Hematopoietic multipotent progenitor cell treated with erythropoietin and hydrocortisone succinate and interleukin-3 and kit ligand, for 6 days (in vitro differentiated cells): Measurements from ENCODE around the gene GPR25.

Source experiments
- DNase-seq: peaks from one replicate; pipeline ENCODE4 v3.0.0-alpha.2; 2015

The GPR25 gene

GRCh38 chr1:200873671-200874397 lies 1.1 kb downstream of the GPR25 start:
- DNase-seq: no peak

- no peak for DNase-seq
These were observed 1.9 kb downstream of the GPR25 start for GRCh38 chr1:200874694-200875093.

- no peak for DNase-seq
These were observed 2.6 kb downstream of the GPR25 start for GRCh38 chr1:200875416-200875815.

GRCh38 chr1:200877010-200877409 lies 4.2 kb downstream of the GPR25 start:
- no peak for DNase-seq

- no peak for DNase-seq
These were observed 5.2 kb downstream of the GPR25 start for GRCh38 chr1:200877839-200878551.

- DNase-seq: no peak
These were observed 7.4 kb downstream of the GPR25 start for GRCh38 chr1:200880212-200880611.

- DNase-seq: no peak
These were observed 10.3 kb downstream of the GPR25 start for GRCh38 chr1:200883118-200883517.

- peak; percentile 42 for DNase-seq
These were observed 13.0 kb downstream of the GPR25 start for GRCh38 chr1:200885623-200886402.

GRCh38 chr1:200886594-200886993 lies 13.8 kb downstream of the GPR25 start:
- DNase-seq: peak; percentile 17

GRCh38 chr1:200887036-200887435 lies 14.3 kb downstream of the GPR25 start:
- DNase-seq: no peak

- no peak for DNase-seq
These were observed 15.1 kb downstream of the GPR25 start for GRCh38 chr1:200887772-200888348.

- peak; percentile 69 for DNase-seq
These were observed 15.6 kb downstream of the GPR25 start for GRCh38 chr1:200888349-200888838.

- no peak for DNase-seq
These were observed 16.8 kb downstream of the GPR25 start for GRCh38 chr1:200889571-200889970.

GRCh38 chr1:200890027-200890426 lies 17.2 kb downstream of the GPR25 start:
- no peak for DNase-seq

- DNase-seq: peak; percentile 36
These were observed 18.3 kb downstream of the GPR25 start for GRCh38 chr1:200890818-200891773.

- DNase-seq: no peak
These were observed 19.0 kb downstream of the GPR25 start for GRCh38 chr1:200891774-200892157.

GRCh38 chr1:200892546-200892945 lies 19.8 kb downstream of the GPR25 start:
- no peak for DNase-seq

GRCh38 chr1:200892958-200893357 lies 20.2 kb downstream of the GPR25 start:
- no peak for DNase-seq

- no peak for DNase-seq
These were observed 20.7 kb downstream of the GPR25 start for GRCh38 chr1:200893411-200893901.

GRCh38 chr1:200894712-200895442 lies 22.1 kb downstream of the GPR25 start, which contains the start of gene INAVA:
TSS of gene INAVA (plus strand) at chr1:200894900. CDS start at chr1:200898401, 3,501 bp downstream.
- DNase-seq: no peak

- no peak for DNase-seq
These were observed 22.6 kb downstream of the GPR25 start for GRCh38 chr1:200895443-200895789.
